Breast epithelium (tissue), 4 donors: ENCODE data around the gene DKKL1. TPM values are rescaled to one million over a fixed set of nuclear protein-coding genes. Genes with fewer than 3 reads are reported as not detected.

Source experiments
- DNase-seq, 2 donors: peaks; one replicate each; pipeline ENCODE4 v3.0.0-alpha.2; 2019; ENCODE audit warnings: low spot score in 2 of 2
- H3K27ac ChIP-seq, 2 donors: fragments of 200-600 bp; sonication (generic) in 1 of 2; one replicate each; pipeline ENCODE4 v1.5.1; 2016 to 2019; ENCODE audit warnings: mild to moderate bottlenecking in 1 of 2
- H3K27me3 ChIP-seq, 2 donors: fragments of 200-600 bp; sonication (generic) in 1 of 2; one replicate each; pipeline versions ENCODE4 v1.5.1 to v1.6.0; 2017 to 2019; ENCODE audit warnings: control low read depth in 1 of 2, mild to moderate bottlenecking in 1 of 2
- H3K36me3 ChIP-seq: fragments of 200-600 bp; one replicate; pipeline ENCODE4 v1.5.1; 2019
- H3K4me1 ChIP-seq, 2 donors: fragments of 200-600 bp; sonication (generic); one replicate each; pipeline ENCODE4 v1.5.1; 2016 to 2019; ENCODE audit warnings: control low read depth in 1 of 2
- H3K4me3 ChIP-seq, 3 donors: fragments of 200-600 bp; sonication (generic); 1 replicate in 2 of 3; 2 replicates in 1 of 3; pipeline ENCODE4 v1.5.1; 2016 to 2019; ENCODE audit warnings: mild to moderate bottlenecking in 3 of 3, moderate library complexity in 2 of 3
- H3K9me3 ChIP-seq, 2 donors: fragments of 200-600 bp; sonication (generic) in 1 of 2; one replicate each; pipeline ENCODE4 v1.5.1; 2016 to 2019; ENCODE audit warnings: control low read depth in 1 of 2
- CTCF ChIP-seq, 3 donors: fragments of 450-650 bp; IDR thresholded peaks; one replicate each; pipeline ENCODE4 v1.5.1; 2016 to 2017; ENCODE audit warnings: antibody characterized with exemption in 3 of 3, mild to moderate bottlenecking in 3 of 3, moderate library complexity in 3 of 3
- POLR2A ChIP-seq: fragments of 450-650 bp; IDR thresholded peaks from one replicate; pipeline ENCODE4 v1.6.1; 2016; ENCODE audit warnings: antibody characterized with exemption, mild to moderate bottlenecking, moderate library complexity
- POLR2AphosphoS5 ChIP-seq, 3 donors: sonication (generic); formaldehyde crosslinking; IDR thresholded peaks; one replicate each; pipeline ENCODE4 v1.6.1; 2017; ENCODE audit warnings: antibody characterized with exemption in 3 of 3
- intact Hi-C: fragments of 100-400 bp; cut with DNase I; formaldehyde crosslinking; loops from one replicate; pipeline ENCODE4 v1.15.1; 2023; ENCODE audit warnings: low total_unique reads
- total RNA-seq, 3 donors: library from RNA; depleted of rRNA; stranded (reverse); fragments of >200 nt; gene quantifications; one replicate each; pipeline ENCODE4 v1.1.0, GENCODE V29; 2016

Gene DKKL1
- total RNA-seq, 3 donors from 2014 or later: 0.64 to 1.8 TPM; not detected in 1

- peaks cover 0 to 8% of the 10 kb centered on the region in 2 donors for H3K4me1 ChIP-seq
- H3K27me3 ChIP-seq: peaks cover 9 to 56% of the 10 kb centered on the region in 2 donors
- no peaks in the 10 kb centered on the region for H3K36me3 ChIP-seq
- H3K27ac ChIP-seq: no peak overlapping the region
- H3K9me3 ChIP-seq: no peaks in the 10 kb centered on the region
- no peak for DNase-seq
- no peak for TF ChIP-seq CTCF (IDR thresholded peaks at IDR 0.05)
- TF ChIP-seq POLR2A: no peak
- TF ChIP-seq POLR2AphosphoS5 (IDR thresholded peaks at IDR 0.05): no peak
- intact Hi-C loops: no loop called here
- H3K4me3 ChIP-seq: no peak overlapping the region
Observed at GRCh38 chr19:49420227-49420626, 56.5 kb downstream of the DKKL1 start.

DNA sequence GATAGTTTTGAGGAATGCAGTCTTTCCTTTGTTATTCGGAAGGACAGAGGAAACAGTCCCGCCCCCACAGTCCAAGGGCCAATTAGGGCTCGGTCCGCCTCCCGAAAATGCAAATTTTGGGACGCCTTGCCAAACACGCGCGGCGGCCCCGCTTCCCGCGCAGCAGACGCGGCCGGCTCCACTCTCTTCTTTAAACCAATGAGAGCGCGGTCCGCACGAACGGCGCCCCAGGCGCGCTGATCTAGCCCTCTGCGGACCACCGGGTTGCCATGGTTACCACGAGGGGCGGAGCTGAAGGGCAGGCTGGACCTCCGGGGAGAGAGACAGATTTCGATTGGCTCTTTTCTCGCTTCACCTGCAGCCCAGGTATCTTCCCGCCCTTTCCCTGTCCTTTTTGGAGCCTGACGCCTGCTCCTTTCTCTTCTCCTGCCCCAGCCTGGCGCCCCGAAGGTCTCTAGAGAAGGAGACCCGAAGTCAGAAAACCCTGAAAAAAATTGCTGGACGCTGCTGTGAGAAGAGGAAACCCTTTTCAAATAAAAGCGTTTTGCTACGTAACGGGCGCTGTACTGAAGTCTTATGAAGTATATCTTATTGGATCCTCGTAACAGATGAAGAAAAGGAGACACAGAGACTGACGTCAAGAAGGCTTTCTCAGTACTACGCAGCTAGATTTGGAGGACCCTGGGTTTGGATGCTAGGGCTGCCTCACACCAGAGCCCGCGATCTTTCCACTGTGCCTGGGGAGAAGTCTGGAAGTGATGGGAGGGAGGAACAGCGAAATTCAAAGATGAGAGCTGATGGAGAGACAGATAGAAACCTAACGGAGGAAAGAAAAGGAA lies 57.6 kb downstream of the DKKL1 start:
- Histone ChIP-seq H3K9me3 (no peaks in the 10 kb centered on the region), H3K36me3 (no peaks in the 10 kb centered on the region), H3K4me1 (peaks cover 0 to 8% of the 10 kb centered on the region in 2 donors), H3K27ac (no peak overlapping the region), H3K27me3 (peaks cover 11 to 67% of the 10 kb centered on the region in 2 donors), H3K4me3 (peak overlapping the region in 2 of 3 donors; percentile 40 to 65)
- no peak for TF ChIP-seq POLR2A
- no peak for TF ChIP-seq CTCF (IDR thresholded peaks at IDR 0.05)
- TF ChIP-seq POLR2AphosphoS5 (IDR thresholded peaks at IDR 0.05): no peak
- intact Hi-C loops: no loop called here
- DNase-seq: peak in 1 of 2 donors; percentile 54

DNA sequence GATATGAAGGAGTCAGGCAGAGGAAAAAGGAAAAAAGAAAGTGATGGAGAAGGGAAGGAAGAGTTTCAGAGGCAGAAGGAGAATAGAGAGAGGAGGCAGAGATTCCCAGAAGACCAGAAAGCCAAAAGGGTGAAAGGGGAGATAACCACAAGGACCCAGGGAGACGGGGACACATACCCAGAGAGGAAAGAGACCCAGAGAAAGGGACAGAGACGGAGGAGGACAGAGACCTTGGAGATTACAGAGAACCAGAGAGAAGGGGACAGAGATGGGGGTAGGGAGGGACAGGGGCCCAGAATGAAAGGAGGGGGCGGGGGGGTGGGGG lies 58.2 kb downstream of the DKKL1 start:
- intact Hi-C loops: no loop called here
- DNase-seq: no peak
- H3K4me3 ChIP-seq: no peak overlapping the region
- no peaks in the 10 kb centered on the region for H3K36me3 ChIP-seq
- H3K27me3 ChIP-seq: peaks cover 11 to 73% of the 10 kb centered on the region in 2 donors
- H3K9me3 ChIP-seq: no peaks in the 10 kb centered on the region
- TF ChIP-seq CTCF (IDR thresholded peaks at IDR 0.05): no peak
- no peak for TF ChIP-seq POLR2AphosphoS5 (IDR thresholded peaks at IDR 0.05)
- no peak for TF ChIP-seq POLR2A
- peaks cover 0 to 8% of the 10 kb centered on the region in 2 donors for H3K4me1 ChIP-seq
- H3K27ac ChIP-seq: no peak overlapping the region

DNA sequence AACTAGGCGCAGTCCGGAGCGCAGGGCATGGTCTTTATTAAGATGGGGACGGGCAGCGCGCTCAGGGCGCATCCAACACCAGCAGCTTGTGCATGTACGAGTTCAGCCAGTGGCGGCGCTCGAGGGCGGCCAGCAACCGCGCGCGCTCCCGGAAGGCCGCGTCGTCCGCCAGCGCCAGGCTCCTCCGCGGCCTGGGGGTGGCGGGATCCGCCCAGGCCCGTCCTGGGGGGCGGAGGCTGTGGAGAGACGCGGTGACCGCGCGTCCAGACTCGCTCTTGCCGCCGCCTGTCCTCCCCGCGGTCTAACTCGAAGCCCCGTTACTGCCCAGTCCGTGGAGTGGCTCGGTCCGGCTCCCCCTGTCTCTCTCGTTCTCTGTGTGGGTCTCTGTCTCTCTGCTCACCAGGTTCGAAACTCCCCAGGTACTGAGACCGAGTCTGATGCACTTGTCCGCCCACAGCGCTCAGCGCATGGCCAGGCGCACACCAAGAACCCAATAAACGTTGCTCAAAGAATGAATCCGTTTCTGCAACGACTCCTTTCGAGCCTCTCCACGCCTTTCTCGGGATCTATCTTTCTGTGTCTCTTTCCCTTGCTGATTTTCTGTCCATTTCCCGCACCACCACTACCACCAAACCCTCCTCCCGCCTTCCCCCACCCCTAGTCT lies 58.9 kb downstream of the DKKL1 start:
- peaks cover 0 to 8% of the 10 kb centered on the region in 2 donors for H3K4me1 ChIP-seq
- no peak for DNase-seq
- intact Hi-C loops: no loop called here
- peaks cover 14 to 80% of the 10 kb centered on the region in 2 donors for H3K27me3 ChIP-seq
- no peak overlapping the region for H3K27ac ChIP-seq
- TF ChIP-seq POLR2A (no peak), CTCF (IDR thresholded peaks at IDR 0.05) (peak in 1 of 3 donors; percentile 12)
- peak overlapping the region in 2 of 3 donors; percentile 25 to 55 for H3K4me3 ChIP-seq
- H3K9me3 ChIP-seq: no peaks in the 10 kb centered on the region
- H3K36me3 ChIP-seq: no peaks in the 10 kb centered on the region
